ENCODE data around the gene SLC25A31.

SLC25A31 gene

GRCh38 chr4:127778102-127778501, 47.9 kb downstream of the SLC25A31 start:
- no peak for DNase-seq

- DNase-seq = no peak
Measured at GRCh38 chr4:127780598-127780997, 50.4 kb downstream of the SLC25A31 start.

GRCh38 chr4:127781300-127782024, 51.3 kb downstream of the SLC25A31 start:
- DNase-seq = no peak

DNA sequence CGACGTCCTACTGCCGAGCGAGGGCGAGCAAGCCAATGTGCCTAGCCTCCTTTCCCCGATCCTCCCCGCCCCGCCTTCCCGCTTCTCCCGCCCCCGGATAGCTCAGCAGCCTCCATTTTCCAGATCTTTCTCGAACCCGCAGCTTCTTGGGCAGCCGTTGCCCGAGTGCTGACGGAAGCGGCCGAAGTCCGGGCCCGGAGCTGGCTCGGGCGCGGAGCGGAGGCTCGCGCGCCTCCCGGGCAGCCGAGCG, 51.8 kb downstream of the SLC25A31 start:
- peak; percentile 49 to 56 for DNase-seq

- peak; percentile 43 to 47 for DNase-seq
Measured at GRCh38 chr4:127782275-127783025, 52.2 kb downstream of the SLC25A31 start, which contains the start of gene HSPA4L. TSS of gene HSPA4L (plus strand) at chr4:127782322. CDS start at chr4:127782551, 229 bp downstream.

DNA sequence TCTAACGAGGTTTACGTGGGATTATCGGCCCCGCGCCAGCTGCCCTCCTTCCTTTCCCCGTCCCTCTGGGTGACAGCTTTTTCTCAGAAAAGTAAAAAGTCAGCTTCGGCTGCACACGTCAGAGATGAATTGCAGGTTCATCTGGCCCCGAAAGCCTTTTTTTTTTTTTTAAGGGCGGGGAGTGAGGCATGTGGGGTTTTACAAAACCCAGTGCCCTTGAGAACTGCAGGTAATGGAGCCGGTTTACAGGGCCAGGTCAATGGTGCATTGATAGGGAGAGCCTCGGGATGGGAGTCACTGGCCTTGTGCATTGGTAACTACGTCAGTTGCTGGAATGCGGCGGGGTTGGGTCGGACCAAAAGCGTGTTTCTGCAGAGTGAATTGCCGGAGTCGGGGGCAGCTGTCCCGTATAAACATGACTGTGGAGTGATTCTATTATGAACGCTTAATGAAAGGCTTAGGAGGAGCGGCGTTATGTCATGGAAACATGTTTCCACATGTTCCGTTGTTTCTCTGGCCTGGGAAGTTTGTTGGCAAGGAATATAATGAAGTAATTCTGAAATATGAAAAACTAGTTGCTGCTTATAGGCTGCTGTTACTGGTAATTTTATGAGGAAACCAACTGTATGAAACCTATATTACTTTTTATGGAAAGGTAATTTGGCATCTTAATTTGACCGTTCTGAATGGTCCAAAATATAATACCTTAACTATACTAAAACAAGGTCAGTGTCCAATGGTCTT, 53.0 kb downstream of the SLC25A31 start:
- peak; percentile 36 to 49 for DNase-seq

DNA sequence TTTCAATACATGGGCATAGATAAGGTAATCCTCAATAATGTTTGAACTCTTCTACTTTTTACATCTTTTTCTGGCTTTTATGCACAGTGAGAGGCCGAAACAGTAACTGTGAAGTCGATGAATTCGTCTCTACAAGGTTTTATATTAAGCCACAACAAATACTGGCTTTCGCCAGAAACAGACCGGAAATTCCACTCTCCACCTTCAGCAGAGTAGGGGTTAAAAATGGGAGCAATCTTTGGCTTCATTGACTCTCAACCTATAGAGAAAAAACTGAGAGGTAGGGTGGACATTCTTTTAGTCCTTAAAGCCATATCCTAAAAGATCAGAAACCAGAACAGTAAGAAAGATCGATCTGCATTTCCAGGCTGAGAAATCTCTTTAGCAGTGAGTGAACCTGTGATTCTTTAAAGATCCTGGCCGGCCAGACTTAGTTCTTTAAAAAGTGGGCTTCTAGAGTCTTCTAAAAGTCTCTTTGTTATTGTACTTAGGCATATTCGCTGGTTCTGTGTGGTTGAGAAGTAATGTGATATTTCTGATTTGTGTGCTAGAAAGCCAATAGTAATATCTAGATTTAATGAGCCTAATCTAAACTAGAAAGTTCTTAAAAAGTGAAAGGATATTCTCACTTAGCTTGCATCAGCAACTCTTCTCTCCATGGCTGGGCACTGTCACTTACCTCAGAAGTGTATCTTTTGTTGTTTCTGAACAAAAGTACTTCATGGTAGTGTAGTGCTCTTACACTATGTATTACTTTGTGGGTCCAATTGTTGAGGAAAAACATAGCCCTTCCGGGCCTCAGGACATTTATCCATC, 54.0 kb downstream of the SLC25A31 start:
- no peak for DNase-seq

DNA sequence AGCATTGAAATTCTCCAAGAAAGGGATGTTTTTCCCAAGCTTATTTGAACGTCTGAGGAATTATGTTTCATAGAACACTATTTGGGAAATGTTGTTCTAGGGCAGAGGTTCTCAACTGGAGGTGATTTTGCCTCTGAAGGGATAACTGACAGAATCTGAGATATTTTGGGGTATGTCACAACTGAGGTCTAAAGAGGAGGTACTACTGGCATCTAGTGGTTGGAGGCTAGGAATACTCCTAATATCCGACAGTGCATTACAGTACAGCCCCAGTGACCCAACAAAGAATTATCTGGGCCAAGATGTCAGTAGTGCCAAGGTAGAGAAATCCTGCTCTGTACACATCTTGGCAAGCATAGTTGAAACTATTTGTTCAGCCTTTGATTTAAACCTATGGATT, 58.3 kb downstream of the SLC25A31 start:
- DNase-seq = peak in 1 of 2 experiments; percentile 20

DNA sequence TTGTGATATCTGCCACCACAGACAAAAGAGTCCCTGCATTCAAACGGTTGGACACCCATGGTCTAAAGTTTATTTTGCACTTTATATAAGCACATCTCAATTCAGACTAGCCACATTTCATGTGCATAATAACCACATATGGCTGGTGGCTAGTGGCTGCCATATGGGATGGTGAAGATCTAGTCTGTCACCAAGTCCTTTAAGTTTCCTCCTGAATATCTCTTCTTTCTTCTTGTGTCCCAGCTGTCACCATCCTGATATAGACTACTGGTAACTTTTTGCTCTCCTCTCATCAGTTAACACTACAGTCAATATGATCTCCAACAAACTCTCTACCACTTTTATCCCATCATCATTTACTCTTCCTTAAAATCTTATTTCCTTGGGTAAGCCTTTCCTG, 61.2 kb downstream of the SLC25A31 start:
- no peak for DNase-seq

- no peak for DNase-seq
Measured at GRCh38 chr4:127793528-127793927, 63.3 kb downstream of the SLC25A31 start.

- no peak for DNase-seq
Measured at GRCh38 chr4:127799711-127800110, 69.5 kb downstream of the SLC25A31 start.

DNA sequence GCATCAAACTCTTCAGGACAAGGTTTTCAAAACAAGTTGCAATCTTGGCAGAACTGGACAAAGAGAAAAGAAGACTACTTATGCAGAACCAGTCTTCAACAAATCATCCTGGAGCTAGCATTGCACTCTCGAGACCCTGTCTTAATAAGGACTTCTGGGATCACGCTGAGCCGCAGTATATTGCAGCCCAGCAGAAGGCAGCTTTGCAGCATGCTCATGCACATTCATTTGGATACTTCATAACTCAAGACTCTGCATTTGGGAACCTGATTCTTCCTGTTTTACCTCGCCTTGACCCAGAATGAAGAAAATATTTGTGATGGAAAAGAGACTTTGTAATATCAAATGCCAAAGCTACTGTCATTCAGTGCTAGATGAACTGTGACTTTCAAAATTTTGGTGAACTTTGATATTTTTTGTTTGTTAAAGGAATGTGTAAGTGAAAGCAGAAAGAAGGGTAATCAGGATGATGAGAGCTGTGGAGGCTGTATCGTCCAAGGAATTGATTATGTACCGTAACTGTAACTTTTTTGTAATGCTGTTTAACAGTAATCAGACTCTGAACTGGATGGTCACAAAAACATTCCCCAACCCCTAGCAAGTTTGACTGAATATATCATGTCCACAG, 79.1 kb downstream of the SLC25A31 start:
- DNase-seq = no peak

GRCh38 chr4:127810551-127810950, 80.4 kb downstream of the SLC25A31 start:
- DNase-seq = no peak

DNA sequence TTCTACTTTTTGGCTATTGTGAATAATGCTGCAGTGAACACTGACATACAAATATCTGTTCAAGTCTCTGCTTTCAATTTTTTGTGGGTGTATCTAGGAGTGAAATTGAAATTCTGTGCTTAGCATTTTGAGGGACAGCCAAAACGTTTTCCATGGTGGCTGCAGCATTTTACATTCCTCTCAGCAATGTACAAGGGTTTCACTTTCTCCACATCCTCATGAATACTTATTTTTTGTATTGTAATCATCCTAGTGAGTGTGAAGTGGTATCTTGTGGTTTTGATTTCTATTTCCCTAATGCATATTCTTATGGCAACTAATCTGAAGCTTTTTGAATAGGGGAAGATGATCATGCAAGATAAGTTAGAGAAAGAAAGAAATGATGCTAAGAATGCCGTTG, 92.2 kb downstream of the SLC25A31 start:
- DNase-seq = no peak

All from SHP77 (cell line).